HG02571 (cell line): ENCODE measurements around the gene EYA2.

Experiments
- ATAC-seq: cut with Tn5 transposase; IDR thresholded peaks from one replicate; pipeline ENCODE4 v1.9.1; 2021; ENCODE audit warnings: mild to moderate bottlenecking, moderate library complexity; ENCODE audit not compliant: unreplicated experiment

EYA2 gene

GRCh38 chr20:47237715-47238114 is 343.1 kb downstream of the EYA2 start:
- no peak for ATAC-seq
